ENCODE data around the gene CPSF3.

- no peak; the same call in 1 of the 2 replicates for TF ChIP-seq POLR2A (IDR thresholded peaks at IDR 0.05; ENCODE audit: low read length)
- TF ChIP-seq, protein P1, sequence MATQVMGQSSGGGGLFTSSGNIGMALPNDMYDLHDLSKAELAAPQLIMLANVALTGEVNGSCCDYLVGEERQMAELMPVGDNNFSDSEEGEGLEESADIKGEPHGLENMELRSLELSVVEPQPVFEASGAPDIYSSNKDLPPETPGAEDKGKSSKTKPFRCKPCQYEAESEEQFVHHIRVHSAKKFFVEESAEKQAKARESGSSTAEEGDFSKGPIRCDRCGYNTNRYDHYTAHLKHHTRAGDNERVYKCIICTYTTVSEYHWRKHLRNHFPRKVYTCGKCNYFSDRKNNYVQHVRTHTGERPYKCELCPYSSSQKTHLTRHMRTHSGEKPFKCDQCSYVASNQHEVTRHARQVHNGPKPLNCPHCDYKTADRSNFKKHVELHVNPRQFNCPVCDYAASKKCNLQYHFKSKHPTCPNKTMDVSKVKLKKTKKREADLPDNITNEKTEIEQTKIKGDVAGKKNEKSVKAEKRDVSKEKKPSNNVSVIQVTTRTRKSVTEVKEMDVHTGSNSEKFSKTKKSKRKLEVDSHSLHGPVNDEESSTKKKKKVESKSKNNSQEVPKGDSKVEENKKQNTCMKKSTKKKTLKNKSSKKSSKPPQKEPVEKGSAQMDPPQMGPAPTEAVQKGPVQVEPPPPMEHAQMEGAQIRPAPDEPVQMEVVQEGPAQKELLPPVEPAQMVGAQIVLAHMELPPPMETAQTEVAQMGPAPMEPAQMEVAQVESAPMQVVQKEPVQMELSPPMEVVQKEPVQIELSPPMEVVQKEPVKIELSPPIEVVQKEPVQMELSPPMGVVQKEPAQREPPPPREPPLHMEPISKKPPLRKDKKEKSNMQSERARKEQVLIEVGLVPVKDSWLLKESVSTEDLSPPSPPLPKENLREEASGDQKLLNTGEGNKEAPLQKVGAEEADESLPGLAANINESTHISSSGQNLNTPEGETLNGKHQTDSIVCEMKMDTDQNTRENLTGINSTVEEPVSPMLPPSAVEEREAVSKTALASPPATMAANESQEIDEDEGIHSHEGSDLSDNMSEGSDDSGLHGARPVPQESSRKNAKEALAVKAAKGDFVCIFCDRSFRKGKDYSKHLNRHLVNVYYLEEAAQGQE (IDR thresholded peaks at IDR 0.05): no peak
- TF ChIP-seq MAZ (IDR thresholded peaks at IDR 0.05; ENCODE audit: borderline replicate concordance, low read depth, low read length): no peak
- no peak; the same call in 2 of the 3 replicates for TF ChIP-seq CTCF (IDR thresholded peaks at IDR 0.05)
- no peak for TF ChIP-seq BHLHE40 (IDR thresholded peaks at IDR 0.05; ENCODE audit: low read depth, low read length)
- TF ChIP-seq MAX (IDR thresholded peaks at IDR 0.05): peak; percentile 89
- TF ChIP-seq ZSCAN20 (CRISPR knock-in tag; IDR thresholded peaks at IDR 0.05): no peak
- no peak for TF ChIP-seq RCOR1 (IDR thresholded peaks at IDR 0.05; ENCODE audit: low read depth, low read length)
Observed at GRCh38 chr2:9422321-9423099, 944 bp upstream of the CPSF3 start.

Data from A549 (cell line).